Mucosa of stomach (tissue), 1 donor: Measurements from ENCODE around the gene MXI1.

Experiments
- H3K27me3 ChIP-seq: one replicate; pipeline ENCODE4 v1.7.0; 2013; ENCODE audit warnings: mild to moderate bottlenecking, low read length; ENCODE audit not compliant: control insufficient read depth, insufficient read depth
- H3K36me3 ChIP-seq: one replicate; pipeline ENCODE4 v1.7.0; 2013; ENCODE audit warnings: low read length; ENCODE audit not compliant: control insufficient read depth, insufficient read depth
- H3K4me1 ChIP-seq: one replicate; pipeline ENCODE4 v1.7.0; 2013; ENCODE audit warnings: mild to moderate bottlenecking, low read length; ENCODE audit not compliant: control insufficient read depth, insufficient read depth
- H3K4me3 ChIP-seq: one replicate; pipeline ENCODE4 v1.7.0; 2013; ENCODE audit warnings: low read length
- H3K9ac ChIP-seq: one replicate; pipeline ENCODE4 v1.7.0; 2013; ENCODE audit warnings: mild to moderate bottlenecking, low read length, moderate library complexity
- H3K9me3 ChIP-seq: one replicate; pipeline ENCODE4 v1.7.0; 2013; ENCODE audit warnings: mild to moderate bottlenecking, low read length, moderate library complexity; ENCODE audit not compliant: control insufficient read depth
- donor health status: Pancreatic carcinoma.

Gene MXI1

GRCh38 chr10:110275128-110275729 is 67.8 kb downstream of the MXI1 start:
- Histone ChIP-seq H3K4me1 (peaks cover 6% of the 10 kb centered on the region), H3K4me3 (no peak overlapping the region), H3K27me3 (no peaks in the 10 kb centered on the region), H3K36me3 (no peaks in the 10 kb centered on the region), H3K9ac (no peak overlapping the region), H3K9me3 (no peaks in the 10 kb centered on the region)

- H3K9me3 ChIP-seq = no peaks in the 10 kb centered on the region
- no peak overlapping the region for H3K4me3 ChIP-seq
- no peaks in the 10 kb centered on the region for H3K27me3 ChIP-seq
- H3K4me1 ChIP-seq = peaks cover 6% of the 10 kb centered on the region
- no peak overlapping the region for H3K9ac ChIP-seq
- H3K36me3 ChIP-seq = no peaks in the 10 kb centered on the region
Observed at GRCh38 chr10:110276603-110277002, 69.2 kb downstream of the MXI1 start.

- Histone ChIP-seq H3K9me3 (no peaks in the 10 kb centered on the region), H3K4me1 (peaks cover 6% of the 10 kb centered on the region), H3K4me3 (no peak overlapping the region), H3K36me3 (no peaks in the 10 kb centered on the region), H3K9ac (no peak overlapping the region), H3K27me3 (no peaks in the 10 kb centered on the region)
Observed at GRCh38 chr10:110277591-110277990, 70.2 kb downstream of the MXI1 start.

GRCh38 chr10:110278562-110279406 is 71.4 kb downstream of the MXI1 start:
- Histone ChIP-seq H3K27me3 (no peaks in the 10 kb centered on the region), H3K9ac (peak overlapping the region; percentile 58), H3K4me3 (no peak overlapping the region), H3K9me3 (no peaks in the 10 kb centered on the region), H3K36me3 (no peaks in the 10 kb centered on the region), H3K4me1 (peaks cover 6% of the 10 kb centered on the region)

DNA sequence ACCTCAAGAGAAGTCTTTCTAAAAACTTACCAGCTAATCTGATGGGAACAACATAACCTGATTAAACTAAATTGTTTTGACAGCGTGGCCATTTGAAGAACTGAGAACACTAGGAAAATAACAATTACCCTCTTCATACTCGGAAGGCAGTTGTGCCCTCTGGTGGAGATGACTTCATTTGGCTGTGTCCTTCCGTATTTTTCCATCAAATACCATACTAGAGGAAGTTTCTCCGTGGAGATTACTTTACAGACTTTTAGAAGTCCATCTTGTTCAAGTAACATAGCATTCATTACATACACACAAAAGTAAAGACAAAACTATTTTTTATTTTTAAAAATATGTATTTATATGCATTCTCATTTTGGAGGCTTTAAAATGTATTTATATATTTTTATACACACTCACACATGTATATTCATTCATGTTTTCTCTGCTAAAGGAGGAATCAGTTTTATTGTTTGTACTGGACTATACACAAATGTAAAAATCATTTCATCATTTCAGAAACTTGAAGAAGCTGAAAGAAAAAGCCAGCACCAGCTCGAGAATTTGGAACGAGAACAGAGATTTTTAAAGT is 72.1 kb downstream of the MXI1 start:
- H3K9ac ChIP-seq = peak overlapping the region; percentile 58
- H3K4me1 ChIP-seq = peaks cover 6% of the 10 kb centered on the region
- H3K27me3 ChIP-seq = no peaks in the 10 kb centered on the region

DNA sequence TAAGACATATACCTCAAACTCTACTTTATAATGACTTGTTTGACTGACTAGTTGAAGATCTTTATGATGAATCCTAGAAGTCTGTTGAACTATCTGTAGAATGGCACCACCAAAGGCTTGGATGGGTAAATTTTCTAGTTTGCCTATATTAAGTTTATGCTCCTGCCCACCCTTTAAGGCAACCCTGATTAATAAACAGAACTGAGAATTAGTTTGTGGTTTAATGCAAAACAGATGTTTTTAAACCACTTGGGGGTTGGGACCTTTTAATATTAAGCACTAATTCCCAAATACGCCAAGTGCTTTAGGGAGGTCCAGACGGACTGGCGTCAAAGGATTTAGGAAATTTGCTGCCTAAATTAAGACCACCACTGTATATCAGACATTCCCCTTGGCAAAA is 76.9 kb downstream of the MXI1 start:
- Histone ChIP-seq H3K36me3 (no peaks in the 10 kb centered on the region), H3K9me3 (no peaks in the 10 kb centered on the region), H3K4me3 (no peak overlapping the region), H3K27me3 (no peaks in the 10 kb centered on the region), H3K4me1 (peaks cover 2% of the 10 kb centered on the region), H3K9ac (no peak overlapping the region)

More for the DNA sequence above, 72.1 kb downstream of the MXI1 start:
- H3K36me3 ChIP-seq = no peaks in the 10 kb centered on the region
- no peaks in the 10 kb centered on the region for H3K9me3 ChIP-seq
- H3K4me3 ChIP-seq = no peak overlapping the region

DNA sequence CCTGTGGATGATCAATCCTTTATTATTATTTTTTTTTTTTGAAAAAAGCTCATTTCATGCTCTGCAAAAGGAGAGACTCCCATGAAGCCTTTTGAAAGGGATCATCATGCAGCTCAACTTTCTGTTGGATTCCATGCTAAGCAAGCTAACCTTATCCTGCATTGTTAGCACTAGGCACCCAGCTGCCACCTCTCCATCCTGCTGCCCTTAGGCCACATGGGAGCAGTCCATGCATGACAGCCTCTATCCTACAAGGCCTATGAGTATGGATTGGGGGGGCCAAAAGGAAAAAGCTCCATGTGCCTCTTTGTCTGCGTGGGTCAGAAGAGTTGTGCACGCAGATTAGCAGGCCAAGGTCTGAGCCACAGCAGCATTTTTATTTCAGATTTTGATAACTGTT is 78.1 kb downstream of the MXI1 start:
- no peaks in the 10 kb centered on the region for H3K27me3 ChIP-seq
- no peak overlapping the region for H3K9ac ChIP-seq
- no peaks in the 10 kb centered on the region for H3K4me1 ChIP-seq
- H3K36me3 ChIP-seq = no peaks in the 10 kb centered on the region
- H3K9me3 ChIP-seq = no peaks in the 10 kb centered on the region
- no peak overlapping the region for H3K4me3 ChIP-seq

GRCh38 chr10:110286841-110287240 is 79.4 kb downstream of the MXI1 start:
- no peak overlapping the region for H3K9ac ChIP-seq
- H3K36me3 ChIP-seq = no peaks in the 10 kb centered on the region
- H3K4me1 ChIP-seq = no peaks in the 10 kb centered on the region
- H3K27me3 ChIP-seq = no peaks in the 10 kb centered on the region
- no peak overlapping the region for H3K4me3 ChIP-seq
- H3K9me3 ChIP-seq = no peaks in the 10 kb centered on the region

DNA sequence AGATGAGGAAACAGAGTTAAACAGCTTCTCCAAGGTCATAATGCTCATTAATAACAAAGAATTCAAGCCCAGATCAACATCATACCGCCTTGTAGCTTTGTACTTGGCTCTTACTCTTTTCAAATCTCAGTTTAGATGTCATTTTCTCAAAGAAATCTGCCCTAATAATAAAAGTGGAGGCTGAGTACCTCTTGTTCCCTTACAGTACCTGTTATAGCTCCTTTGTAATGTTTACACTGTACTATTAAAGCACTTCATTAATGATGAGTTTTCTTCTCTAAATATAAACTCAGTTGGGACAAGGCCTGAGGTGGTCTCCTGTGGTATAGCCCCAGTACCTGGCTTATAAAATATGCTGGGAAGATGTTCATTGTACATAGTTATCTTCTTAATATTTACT is 89.6 kb downstream of the MXI1 start:
- H3K27me3 ChIP-seq = no peaks in the 10 kb centered on the region
- H3K4me1 ChIP-seq = no peaks in the 10 kb centered on the region
- no peak overlapping the region for H3K9ac ChIP-seq
- H3K36me3 ChIP-seq = peaks cover 4% of the 10 kb centered on the region
- no peaks in the 10 kb centered on the region for H3K9me3 ChIP-seq
- H3K4me3 ChIP-seq = no peak overlapping the region

- H3K9ac ChIP-seq = no peak overlapping the region
- peaks cover 4% of the 10 kb centered on the region for H3K36me3 ChIP-seq
- peaks cover 6% of the 10 kb centered on the region for H3K4me1 ChIP-seq
- no peaks in the 10 kb centered on the region for H3K27me3 ChIP-seq
- no peaks in the 10 kb centered on the region for H3K9me3 ChIP-seq
- H3K4me3 ChIP-seq = no peak overlapping the region
Observed at GRCh38 chr10:110300486-110300986, 93.1 kb downstream of the MXI1 start.

GRCh38 chr10:110303681-110304080 is 96.3 kb downstream of the MXI1 start:
- no peaks in the 10 kb centered on the region for H3K27me3 ChIP-seq
- peak overlapping the region; percentile 75 for H3K9ac ChIP-seq
- no peaks in the 10 kb centered on the region for H3K9me3 ChIP-seq
- H3K4me3 ChIP-seq = peak overlapping the region; percentile 40
- peaks cover 6% of the 10 kb centered on the region for H3K4me1 ChIP-seq
- peaks cover 4% of the 10 kb centered on the region for H3K36me3 ChIP-seq

DNA sequence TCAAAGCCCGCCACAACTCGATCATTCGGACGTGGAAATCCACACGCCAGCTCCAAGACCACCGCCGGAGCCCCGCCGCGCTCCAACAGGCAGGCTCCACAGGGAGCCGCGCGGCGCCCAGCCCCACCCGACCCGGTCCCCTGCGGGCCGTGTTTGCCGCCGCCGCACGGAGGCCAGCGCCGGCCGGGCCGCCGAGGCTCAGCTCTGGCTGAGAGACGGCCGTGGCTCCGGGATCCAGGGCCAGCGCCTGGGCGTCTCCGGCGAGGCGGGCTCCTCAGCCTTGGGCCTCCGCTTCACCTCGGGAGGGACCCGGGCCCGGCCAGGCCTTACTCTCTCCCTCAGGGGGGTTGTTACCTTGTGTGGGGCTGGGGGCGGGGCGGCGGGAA is 97.0 kb downstream of the MXI1 start:
- H3K36me3 ChIP-seq = peaks cover 4% of the 10 kb centered on the region
- no peaks in the 10 kb centered on the region for H3K27me3 ChIP-seq
- peaks cover 6% of the 10 kb centered on the region for H3K4me1 ChIP-seq
- H3K4me3 ChIP-seq = peak overlapping the region; percentile 40
- H3K9me3 ChIP-seq = no peaks in the 10 kb centered on the region
- H3K9ac ChIP-seq = peak overlapping the region; percentile 75
